Stimulated activated CD8-positive, alpha-beta memory T cell treated with anti-CD3 and anti-CD28 coated beads, Interleukin-4, amount 100 ng/mL, for 24 hours (primary cell): Measurements from ENCODE around the gene ENDOU.

Experiments
- DNase-seq: peaks from one replicate; pipeline ENCODE4 v3.0.0-alpha.2; 2020; ENCODE audit warnings: low read depth

Gene ENDOU

DNA sequence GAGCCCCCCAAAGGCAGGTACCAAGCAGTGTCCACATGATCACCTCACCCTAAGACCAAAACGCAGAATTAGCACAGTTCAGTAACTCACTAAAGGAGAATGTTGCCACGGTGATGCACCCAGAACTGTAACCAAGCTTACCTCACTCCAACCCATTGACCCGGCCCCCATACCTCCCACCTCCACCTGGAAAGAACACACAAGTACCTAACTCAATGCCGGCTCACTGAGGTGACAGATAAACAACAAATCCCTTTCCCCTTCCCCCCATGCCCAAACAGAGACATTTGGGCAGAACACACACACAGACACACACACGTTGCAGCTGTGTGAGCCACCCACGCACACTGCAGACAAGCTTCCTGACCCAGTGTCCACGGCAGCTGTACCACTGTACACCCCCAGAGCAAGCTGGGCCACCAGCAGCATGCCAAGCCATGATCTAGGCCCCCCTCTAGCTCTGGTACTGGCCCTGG, 32.1 kb upstream of the ENDOU start:
- no peak for DNase-seq

DNA sequence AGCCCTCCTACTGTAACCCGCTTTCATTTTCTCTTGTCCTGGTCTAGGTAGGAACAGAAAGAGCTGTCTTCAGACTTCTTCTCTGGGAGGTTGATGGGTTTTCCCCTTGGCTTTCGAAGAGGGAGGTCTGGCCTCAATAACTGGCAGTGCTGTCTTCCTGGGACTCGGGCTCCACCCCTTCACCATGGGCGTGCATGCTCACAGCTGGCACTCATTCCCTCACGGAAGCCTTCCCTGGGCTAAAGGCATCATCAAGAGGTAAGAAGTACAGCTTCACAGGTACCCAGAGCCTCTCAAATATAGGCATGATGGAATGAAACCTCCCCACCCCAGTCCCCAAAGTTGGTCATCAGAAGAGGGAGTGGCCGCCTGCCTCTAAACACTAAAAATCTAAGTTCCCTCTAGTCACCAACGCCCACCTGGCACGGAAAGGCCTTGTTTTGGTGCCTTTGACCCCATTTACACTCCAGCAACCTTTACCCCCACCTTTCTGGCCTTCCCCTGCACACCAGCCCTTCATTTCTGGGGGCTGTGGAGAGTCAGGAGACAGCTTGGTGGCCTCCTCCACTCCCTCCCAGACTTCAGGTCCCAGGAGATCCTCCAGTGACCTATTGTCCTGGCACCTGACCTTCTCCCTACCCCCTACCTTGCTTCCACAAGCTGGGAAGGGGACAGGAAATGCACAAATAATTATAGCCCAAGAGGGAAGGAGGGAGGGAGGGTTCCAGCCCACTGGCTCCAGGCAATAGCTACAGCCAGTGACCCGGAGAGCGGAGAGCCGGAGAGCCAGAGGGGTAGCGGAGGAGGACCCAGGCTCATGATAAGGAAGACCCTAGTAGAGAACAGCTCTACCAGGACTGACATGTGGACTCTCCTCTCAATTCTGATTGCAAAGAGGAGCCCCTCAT, 30.6 kb upstream of the ENDOU start:
- no peak for DNase-seq

DNA sequence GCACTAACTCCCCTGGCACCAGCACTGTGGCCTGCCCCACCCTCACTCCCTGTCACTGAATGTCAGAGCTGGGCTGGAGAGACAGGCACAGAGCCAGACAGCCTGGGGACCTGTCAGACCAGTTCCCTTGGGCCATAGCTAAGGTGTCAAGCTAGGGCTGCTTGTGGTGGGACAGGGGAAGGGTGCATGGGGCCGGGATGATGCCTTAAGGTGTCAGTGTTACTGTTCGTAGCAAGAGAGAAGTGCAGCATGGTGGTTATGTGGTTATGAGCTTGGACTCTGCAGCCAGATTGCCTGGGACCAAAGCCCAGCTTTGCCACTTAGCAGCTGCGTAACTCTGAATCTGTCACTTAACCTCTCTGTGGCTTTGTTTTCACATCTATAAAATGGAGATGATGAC, 29.6 kb upstream of the ENDOU start:
- DNase-seq = no peak

DNA sequence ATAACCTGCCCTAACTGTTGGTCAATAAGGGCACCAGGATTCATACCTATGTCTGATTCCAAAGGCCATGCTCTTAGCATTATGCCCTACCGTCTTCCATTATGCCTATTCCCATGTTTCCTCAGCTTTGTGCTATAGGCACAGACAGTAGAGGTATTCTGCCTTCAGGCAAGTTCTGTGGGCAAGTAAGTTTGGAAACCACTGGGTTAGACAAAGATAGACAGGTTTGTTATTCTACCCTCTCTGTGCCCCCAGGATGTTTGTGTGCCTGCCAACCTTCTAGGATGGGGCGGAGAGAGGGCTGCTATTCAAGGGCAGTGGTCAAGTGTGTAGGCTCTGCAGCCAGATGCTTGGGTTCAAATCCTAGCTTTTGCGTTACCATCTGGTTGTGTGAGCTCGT, 28.8 kb upstream of the ENDOU start:
- no peak for DNase-seq

DNA sequence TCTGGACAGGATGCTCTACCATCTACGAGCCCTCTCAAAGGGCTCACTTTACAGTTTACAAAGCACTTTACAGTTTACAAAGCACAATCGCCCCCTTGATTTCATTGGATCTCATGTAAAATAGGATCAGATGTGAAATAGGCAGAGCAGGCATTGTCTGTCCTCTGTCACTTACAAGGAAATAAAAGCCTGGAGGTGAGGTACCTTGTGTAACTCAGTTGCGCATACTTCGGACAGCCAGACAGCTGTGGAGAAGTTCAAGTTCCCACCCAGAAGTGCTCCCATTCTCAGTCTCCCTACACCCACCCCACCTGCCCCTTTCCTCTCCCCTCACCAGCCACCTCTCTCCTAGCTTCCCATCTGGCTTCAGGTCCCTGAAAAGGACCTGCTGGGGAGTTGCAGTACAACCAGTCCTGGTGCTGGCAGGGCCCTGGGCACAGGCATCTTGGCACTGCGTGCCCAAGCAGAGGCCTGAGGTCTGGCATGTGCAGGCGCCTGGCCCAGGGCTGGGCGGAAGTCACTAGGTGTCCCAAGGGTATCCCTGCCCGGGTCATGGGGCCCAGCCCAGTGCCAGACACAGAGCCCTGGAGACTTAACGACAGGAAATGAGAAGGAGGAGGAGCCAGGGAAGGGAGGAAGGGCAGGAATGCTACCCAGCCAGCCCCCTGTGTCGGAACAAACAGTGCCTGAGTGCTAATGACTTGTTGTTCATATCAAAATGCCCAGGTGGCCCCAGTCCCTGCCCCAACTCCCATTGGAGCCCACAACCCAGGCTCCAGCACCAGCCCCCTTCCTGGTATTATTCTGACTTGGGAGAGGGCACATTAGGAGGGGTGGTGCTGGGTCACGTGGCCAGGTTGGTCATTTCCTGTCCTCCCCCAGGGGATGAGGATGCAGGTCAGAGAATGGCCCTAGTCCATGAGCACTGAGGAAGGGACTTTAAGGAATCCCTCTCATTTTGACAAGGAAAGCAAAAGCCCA, 28.0 kb upstream of the ENDOU start:
- DNase-seq = no peak

DNA sequence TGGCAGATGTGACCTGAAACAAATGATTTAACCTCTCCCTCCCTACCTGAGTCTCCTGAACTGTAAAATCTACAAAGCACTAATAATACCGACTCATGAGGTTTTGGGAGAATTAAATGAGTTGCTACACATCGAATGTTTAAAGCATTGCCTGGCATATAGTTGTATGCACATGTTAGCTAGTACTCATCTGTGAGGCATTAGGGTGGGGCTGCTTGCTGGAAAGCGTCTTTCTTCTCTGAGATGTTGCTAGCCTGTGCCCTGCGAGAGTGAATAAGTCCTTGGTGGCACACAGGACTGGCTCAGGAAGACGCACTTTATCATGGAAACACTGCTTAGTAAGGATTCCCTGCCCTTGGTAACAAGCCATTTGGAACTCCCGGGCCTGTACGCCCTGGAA, 27.3 kb upstream of the ENDOU start:
- DNase-seq = no peak

DNA sequence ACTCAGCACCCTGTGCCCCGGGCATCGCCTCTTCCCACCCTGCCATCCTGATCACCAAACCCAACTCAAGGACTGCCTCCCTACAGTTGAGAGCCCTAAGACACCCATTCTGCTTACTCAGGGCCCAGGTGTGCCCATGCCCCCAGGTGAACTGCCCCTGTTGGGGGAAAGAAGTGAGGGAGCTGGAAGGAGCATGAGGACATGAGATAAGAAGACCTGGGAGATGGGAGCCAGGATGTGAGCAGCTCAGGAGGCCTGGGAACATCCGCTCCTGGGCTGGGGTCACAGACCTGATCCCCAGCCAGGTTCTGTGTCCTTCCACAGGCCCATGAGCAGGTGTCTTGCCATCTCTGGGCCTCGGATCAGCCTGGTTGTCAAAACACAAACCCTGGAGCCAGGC, 26.8 kb upstream of the ENDOU start:
- DNase-seq = no peak

DNA sequence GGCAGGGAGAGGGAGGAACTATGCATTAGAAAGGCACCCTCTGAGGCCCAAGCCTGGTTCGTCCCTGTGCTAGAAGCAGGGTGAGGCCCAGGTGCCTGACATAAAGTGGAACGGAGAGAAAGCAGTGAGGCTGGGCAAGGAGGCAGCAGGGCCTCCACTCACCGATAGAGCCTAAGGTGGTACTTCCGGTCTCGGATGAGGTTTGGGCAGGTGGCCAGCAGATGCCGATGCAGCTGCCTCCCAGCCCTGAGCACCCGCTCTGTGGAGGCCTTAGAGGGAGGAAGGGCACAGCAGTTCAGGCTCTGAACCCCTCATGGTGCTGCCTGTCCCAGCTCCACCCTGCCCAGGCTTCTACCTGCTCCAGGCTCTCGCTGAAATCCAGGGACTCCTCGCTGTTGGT, 26.3 kb upstream of the ENDOU start:
- no peak for DNase-seq

DNA sequence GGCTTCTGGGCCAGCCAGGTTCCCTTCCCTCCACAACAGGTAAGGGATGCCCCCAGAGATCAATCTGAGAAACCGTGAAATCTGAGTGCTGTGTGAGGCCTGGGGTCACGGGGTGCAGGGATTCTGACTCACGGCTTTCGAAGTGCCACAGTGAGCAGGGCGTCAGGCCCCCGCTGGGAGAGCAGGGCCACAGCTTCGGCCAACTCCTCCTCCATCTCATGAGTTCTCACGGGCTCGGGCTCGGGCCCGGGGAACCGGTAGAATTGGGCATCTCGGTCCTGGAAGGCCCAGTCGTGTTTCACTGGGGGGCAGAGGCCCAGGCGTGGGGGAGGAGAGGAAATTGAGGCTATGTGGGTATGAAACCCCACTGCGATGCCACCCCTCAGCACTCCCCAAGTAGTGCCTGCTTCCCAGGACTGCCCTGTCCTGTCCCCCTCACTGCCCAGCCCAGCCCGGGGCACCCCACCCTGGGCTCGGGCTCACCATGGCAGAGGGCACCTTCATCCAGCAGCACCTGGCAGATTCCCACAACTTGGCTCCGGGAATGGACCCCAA, 25.7 kb upstream of the ENDOU start:
- no peak for DNase-seq

DNA sequence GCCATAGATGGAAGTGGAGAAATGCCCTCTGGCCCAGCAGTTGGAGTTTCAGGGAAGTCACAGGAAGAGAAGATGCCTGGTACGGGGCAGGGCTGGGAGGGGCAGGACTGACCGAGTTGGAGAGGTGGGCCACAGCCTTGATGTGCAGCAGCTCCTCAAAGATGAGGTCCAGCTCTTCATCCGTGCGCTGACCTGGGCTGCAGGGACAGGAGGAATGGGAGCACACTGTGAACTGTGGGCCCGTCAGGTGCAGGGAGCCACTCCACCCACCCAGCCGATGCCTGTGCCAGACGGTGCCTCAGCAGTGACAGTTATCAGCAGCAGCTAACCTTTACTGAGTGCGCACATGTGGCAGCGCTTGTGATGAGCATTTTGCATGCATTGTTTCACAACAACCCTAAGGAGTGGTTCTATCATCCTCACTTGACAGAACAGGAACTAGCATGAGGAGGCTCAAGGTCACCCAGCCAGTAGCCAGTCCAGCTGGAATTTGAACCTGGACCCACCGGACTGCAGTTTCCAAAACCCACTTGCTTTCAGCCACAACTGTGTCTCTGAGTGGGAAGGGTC, 25.0 kb upstream of the ENDOU start:
- no peak for DNase-seq

DNA sequence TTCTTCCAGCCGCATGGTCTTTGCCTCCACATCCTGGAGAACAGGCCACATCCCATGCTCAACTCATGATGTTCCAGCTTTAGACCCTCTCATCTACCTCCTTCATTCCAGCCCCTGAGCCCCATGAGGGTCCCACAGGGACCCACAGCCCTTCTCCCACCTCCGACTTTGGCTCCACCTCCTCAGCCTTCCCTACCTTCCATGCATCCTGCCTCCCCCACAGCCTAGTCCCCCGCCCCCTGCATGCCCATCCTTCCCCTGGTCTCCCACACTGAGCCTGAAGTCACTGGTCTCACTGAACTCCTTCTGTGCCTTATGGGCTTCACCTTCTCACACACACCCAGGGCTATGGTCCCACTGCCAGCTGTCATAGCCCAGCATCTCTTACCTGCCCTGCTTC, 23.6 kb upstream of the ENDOU start:
- no peak for DNase-seq

DNA sequence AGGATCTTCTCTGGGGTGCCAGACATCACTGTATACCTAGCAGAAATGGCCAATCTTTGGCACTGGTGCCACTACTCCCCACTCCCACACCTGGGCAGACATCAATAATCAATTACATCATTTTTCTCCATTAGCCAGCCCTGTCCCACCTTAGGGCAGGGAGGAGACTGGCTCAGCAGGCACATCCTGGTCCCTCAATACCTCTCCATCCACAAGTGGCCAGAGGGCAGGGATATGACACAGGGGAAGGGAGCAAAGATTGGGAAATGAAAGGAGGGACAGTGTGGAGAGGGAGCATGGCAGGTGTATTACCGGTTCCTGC, 23.2 kb upstream of the ENDOU start:
- DNase-seq = no peak

DNA sequence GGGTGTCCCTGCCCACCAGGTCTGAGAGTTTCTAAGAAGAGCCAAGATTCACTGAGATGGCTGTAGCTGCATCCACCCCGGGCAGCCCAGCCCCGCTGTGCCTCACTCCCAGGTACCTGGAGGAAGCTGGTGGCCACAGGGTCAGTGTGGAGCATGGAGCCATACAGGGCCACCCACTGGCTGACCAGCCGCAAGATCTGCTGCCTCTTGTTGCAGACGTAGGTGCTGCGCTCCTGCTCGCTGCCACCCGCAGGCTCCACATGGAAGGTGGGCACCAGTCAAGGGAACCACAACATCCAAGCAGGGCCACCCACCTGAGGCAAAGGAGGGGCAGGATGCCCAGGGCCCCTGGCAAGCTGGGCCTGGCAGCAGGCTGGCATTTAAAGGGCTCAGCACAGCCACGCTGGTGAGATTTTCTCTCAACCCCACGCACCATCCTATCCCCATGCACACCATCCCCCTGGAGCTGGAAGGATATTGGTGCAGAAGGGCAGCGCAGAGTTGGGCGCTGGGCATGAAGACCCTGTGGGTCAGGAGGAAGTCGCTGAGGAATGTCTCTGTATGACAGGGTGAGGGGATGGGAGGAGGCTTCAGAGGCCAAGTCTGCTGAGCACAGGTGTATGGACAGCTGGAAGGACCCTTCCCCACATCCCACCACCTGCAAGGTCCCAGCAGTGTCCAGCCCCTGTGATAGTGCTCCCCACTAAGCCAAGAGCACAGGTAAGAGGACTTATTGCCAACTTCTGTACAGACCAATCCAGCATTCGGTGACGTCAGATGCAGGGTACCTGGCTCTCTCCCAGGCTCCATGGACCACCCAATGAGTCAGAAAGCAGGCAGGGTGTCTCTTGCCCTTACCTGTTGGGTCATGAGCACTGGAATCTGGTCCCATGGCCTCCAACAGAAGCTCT, 22.6 kb upstream of the ENDOU start:
- DNase-seq = no peak

DNA sequence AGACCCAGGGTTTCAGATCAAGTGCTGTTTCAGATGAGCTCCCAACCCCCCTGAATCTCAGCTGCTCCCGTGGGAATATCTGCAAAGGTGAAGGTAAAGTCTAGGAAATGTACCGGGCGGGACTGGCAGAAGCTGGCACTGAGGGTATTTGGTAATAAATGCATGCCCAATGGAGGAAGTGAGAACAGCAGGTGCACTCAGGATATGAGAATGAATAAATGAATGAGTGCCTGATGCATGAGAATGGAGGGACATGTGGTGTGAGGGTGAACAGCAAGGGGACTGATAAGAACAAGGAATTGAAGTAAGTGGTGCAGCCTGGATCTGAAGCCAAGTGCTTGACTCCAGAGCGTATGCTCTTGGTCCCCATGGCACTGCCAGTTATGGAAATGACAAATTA, 21.8 kb upstream of the ENDOU start:
- no peak for DNase-seq

DNA sequence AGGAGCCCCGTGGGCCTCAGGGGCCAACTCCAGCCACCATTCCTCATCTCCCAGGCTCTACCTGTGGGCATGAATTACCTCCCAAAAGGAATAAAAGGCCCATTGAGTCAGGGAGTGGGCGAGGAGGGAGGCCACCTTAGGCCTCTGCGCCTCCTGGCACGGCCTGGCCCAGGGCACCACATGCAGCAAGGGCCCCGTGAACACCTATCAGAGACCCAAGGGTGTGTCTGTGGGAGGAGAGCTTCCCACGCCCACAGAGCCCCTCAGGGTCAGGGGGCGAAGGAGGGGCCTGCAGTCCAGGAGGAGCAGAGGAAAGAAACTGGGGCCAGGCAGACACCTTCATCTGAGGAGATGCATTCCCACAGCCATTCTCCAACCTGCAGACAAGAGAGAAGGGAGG, 21.2 kb upstream of the ENDOU start:
- no peak for DNase-seq

DNA sequence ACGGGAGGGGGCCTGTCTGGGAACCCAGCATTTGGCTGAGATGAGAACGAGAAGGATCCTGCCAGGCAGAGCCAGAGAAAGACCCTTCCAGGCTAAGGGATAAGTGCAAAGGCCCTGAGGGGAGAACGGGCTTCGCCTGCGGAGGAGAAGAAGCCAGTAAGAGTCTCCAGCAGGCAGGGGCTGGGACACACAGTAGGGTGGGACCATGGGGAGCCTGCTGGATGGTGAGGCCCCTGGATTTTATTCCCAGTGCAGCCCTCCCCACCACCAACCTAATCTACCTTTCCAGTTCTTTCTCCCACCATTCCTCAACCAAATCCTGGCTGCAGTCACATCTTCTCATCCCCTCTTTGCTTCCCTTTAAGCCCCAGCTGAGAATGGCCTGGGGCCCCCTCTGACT, 20.8 kb upstream of the ENDOU start:
- DNase-seq = no peak

DNA sequence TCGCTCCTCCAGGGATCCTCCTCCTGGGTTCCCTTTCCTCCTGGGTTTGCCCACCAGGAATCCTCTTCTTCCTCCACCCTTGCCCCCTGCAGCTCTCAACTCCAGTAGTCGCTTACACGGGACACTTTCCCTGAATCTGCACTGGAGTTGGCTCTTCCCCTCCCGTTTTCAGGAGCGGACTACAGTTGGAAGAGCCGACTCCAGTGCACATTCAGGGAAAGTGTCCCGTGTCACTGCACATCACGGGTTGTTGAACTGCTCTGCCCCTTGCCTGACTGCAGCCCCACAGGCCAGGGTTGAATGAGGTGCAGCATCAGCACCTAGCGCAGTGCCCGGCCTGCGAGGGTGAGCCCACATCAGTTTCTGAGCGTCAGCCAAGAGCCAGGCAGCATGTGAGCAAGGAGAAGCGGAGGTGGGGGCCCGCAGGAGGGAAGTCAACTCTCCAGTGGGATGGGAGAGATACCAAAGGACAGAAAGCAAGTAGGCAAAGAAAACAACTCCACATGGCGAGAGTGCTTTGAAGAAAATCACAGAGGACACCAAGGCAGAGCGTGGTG, 20.3 kb upstream of the ENDOU start:
- no peak for DNase-seq

DNA sequence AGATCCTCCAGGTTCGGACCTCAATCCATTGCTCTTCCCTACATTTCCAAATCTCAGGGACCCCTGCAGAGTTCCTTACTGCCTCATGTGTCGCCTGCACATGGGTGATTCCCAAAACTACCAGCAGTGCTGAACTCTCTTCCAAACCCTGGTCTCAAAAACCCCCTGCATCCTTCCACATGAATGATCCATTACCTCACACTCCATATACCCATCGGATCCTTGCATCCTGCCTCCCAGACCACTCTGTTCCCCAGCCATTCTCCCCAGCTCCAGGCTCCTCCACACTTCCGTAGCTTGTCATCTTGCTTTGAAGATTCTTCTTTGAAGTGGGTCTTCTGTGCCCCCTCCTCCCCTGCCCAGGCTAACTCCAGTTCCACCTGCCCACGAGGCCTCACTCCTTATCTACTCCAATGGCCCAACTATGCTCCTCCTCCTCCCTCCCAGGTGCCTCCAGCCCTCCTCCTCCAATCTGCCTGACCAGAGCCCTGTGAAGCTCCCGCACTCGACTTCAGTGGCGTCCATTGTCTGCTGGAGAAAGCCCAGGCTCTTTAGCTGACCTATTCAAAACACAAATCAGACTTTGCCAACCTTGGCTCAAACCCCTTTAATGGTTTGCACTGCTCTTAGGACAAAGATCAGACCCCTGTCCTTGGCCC, 19.6 kb upstream of the ENDOU start:
- no peak for DNase-seq

DNA sequence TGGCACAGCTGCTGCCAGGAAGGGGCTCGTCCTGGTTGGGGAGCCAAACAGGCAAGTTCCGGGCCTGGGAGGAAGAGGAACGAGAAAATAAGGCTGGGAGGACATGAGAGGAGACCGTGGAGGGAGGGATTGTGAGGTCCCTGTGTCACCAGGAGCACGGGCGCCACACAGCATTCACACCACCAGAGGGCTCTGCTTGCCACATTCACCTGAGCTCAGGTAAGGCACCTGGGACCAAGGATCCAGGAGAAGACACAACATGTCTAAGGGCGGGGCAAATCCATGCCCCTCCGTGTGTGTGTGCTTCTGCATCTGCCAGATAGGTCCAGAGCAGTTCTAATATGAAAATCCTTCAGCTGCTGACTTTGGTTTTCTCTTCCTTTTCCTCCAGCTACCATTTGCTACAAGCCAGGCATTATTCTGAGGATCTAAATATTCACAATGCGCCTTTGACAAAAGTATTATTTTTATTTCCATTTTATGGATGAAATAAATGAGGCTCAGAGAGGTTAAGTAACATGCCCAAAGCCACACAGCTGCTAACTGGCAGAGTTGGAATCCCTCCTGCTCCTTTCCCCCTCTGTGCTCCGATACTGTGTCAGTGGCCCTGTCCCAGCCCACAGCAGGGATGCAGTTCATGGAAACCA, 18.8 kb upstream of the ENDOU start:
- no peak for DNase-seq

DNA sequence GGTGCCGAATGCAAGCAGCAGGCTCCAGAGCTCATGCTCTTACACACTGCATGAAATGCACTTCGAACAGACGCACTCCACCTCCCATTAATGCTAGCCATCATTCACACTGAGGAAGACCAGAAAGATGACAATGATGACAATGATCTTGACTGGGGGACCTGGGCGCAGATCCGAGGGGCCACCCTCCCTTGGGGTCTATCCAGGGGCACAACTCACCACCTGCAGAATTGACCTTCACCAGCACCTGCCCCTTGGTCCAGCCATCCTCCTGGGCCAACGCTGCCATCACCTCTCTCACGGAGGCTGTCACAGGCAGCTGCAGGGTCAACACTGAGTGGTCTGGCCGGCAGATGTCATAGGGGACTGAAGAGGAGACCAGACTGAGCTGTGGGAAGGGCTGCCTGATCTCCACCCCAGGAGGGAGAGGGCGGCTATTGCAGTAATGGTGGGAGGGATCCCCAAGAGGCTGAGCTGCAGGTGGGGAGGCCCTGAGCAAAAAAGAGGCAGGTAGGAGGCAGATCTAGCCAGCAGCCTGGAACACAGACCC, 18.1 kb upstream of the ENDOU start:
- no peak for DNase-seq
